NCI-H345 treated with DMSO at 0.1 percent for 48 hours (cell line): ENCODE measurements around the gene TBC1D19.

Experiments
- DNase-seq: peaks from one replicate; lab custom pipeline; 2025; ENCODE audit not compliant: unreplicated experiment; lab: John Stamatoyannopoulos, UW

Gene TBC1D19

GRCh38 chr4:26779224-26779623, 195.3 kb downstream of the TBC1D19 start:
- no peak for DNase-seq

GRCh38 chr4:26779674-26780073, 195.8 kb downstream of the TBC1D19 start:
- DNase-seq, result no peak

- no peak for DNase-seq
Measured at GRCh38 chr4:26780539-26780938, 196.7 kb downstream of the TBC1D19 start.

- DNase-seq, result no peak
Measured at GRCh38 chr4:26782168-26782829, 198.4 kb downstream of the TBC1D19 start.

GRCh38 chr4:26782830-26783202, 198.9 kb downstream of the TBC1D19 start:
- no peak for DNase-seq

- no peak for DNase-seq
Measured at GRCh38 chr4:26784207-26784865, 200.5 kb downstream of the TBC1D19 start.

GRCh38 chr4:26785312-26785711, 201.4 kb downstream of the TBC1D19 start:
- DNase-seq, result no peak

GRCh38 chr4:26785810-26786209, 201.9 kb downstream of the TBC1D19 start:
- no peak for DNase-seq

GRCh38 chr4:26786916-26787315, 203.0 kb downstream of the TBC1D19 start:
- no peak for DNase-seq

- DNase-seq, result peak; percentile 26
Measured at GRCh38 chr4:26787461-26788340, 203.8 kb downstream of the TBC1D19 start.

- DNase-seq, result no peak
Measured at GRCh38 chr4:26788341-26788733, 204.5 kb downstream of the TBC1D19 start.

- DNase-seq, result no peak
Measured at GRCh38 chr4:26789208-26789607, 205.3 kb downstream of the TBC1D19 start.

GRCh38 chr4:26791346-26791745, 207.5 kb downstream of the TBC1D19 start:
- DNase-seq, result no peak

- no peak for DNase-seq
Measured at GRCh38 chr4:26792639-26793038, 208.8 kb downstream of the TBC1D19 start.

- no peak for DNase-seq
Measured at GRCh38 chr4:26793735-26794134, 209.9 kb downstream of the TBC1D19 start.

- no peak for DNase-seq
Measured at GRCh38 chr4:26796081-26796480, 212.2 kb downstream of the TBC1D19 start.

- no peak for DNase-seq
Measured at GRCh38 chr4:26802790-26803189, 218.9 kb downstream of the TBC1D19 start.

GRCh38 chr4:26803211-26803861, 219.5 kb downstream of the TBC1D19 start:
- DNase-seq, result no peak

- no peak for DNase-seq
Measured at GRCh38 chr4:26804451-26804850, 220.6 kb downstream of the TBC1D19 start.

- DNase-seq, result no peak
Measured at GRCh38 chr4:26804925-26805324, 221.0 kb downstream of the TBC1D19 start.
